GM12878 (cell line): ENCODE measurements around the gene TCF12. TPM values are rescaled to one million over a fixed set of nuclear protein-coding genes. Genes with fewer than 3 reads are reported as not detected.

Experiments used
- ATAC-seq: fragments of 200-7000 bp; cut with Tn5 transposase; 3 replicates; pipeline ENCODE4 v1.9.1; 2020; ENCODE audit warnings: mild to moderate bottlenecking, moderate library complexity
- BruUV-seq: library from RNA; stranded (reverse); fragments of 400-500 nt; replicated peaks from 2 replicates; lab custom pipeline; 2021; lab: Mats Ljungman, UMichigan
- CTCF ChIA-PET: fragments of 300-600 bp; sonication (Branson Sonifier 250); formaldehyde crosslinking; extraction: SDS; loops from one replicate; lab custom pipeline; 2021; ENCODE audit warnings: inconsistent platforms; lab: Yijun Ruan, JAX
- POLR2A ChIA-PET: fragments of 350-600 bp; formaldehyde crosslinking; extraction: SDS; loops from one replicate; lab custom pipeline; 2021; ENCODE audit warnings: inconsistent platforms; lab: Charles Lee
- RAD21 ChIA-PET: fragments of 300-600 bp; sonication (Branson Sonifier 250); formaldehyde crosslinking; loops from one replicate; lab custom pipeline; 2023; ENCODE audit warnings: antibody characterized with exemption; ENCODE audit not compliant: unreplicated experiment; lab: Charles Lee
- SMC1A ChIA-PET: fragments of 300-600 bp; sonication (Branson Sonifier 250); formaldehyde crosslinking; loops from one replicate; lab custom pipeline; 2023; ENCODE audit not compliant: unreplicated experiment, uncharacterized antibody; lab: Charles Lee
- DNase-seq: peaks from one replicate; pipeline ENCODE4 v3.0.0-alpha.2; 2011; ENCODE audit warnings: low read depth, low spot score
- FAIRE-seq: peaks from 3 replicates; lab custom pipeline; 2011; peaks lifted over from hg19 to GRCh38; lab: Jason Lieb, UNC
- H2AFZ ChIP-seq: 2 replicates; pipeline ENCODE4 v1.6.0; 2011; ENCODE audit warnings: low read depth, low read length, control low read depth; ENCODE audit not compliant: control insufficient read depth
- H3K27ac ChIP-seq: 2 replicates; pipeline ENCODE4 v1.5.1; 2011; ENCODE audit warnings: control low read depth; ENCODE audit not compliant: control insufficient read depth, insufficient read depth
- H3K27me3 ChIP-seq, 2 experiments: replicated peaks in 1 of 2; 2 replicates each; pipeline versions ENCODE4 v1.6.0 to v1.6.1; 2011; ENCODE audit warnings: low read length in 1 of 2; ENCODE audit not compliant: control insufficient read depth in 2 of 2, insufficient read depth in 2 of 2
- H3K36me3 ChIP-seq, 2 experiments: 2 replicates each; pipeline ENCODE4 v1.5.1; 2011; ENCODE audit warnings: low read length in 1 of 2; ENCODE audit not compliant: control insufficient read depth in 2 of 2, insufficient read depth in 2 of 2
- H3K4me1 ChIP-seq: 2 replicates; pipeline ENCODE4 v1.6.1; 2011; ENCODE audit warnings: mild to moderate bottlenecking, low read length, moderate library complexity, mixed read lengths; ENCODE audit not compliant: control insufficient read depth, insufficient read depth
- H3K4me2 ChIP-seq: 2 replicates; pipeline ENCODE4 v1.6.0; 2011; ENCODE audit warnings: control low read depth; ENCODE audit not compliant: control insufficient read depth, insufficient read depth
- H3K4me3 ChIP-seq: fragments of 200-600 bp; sonication (generic); 2 replicates; pipeline ENCODE4 v1.5.1; 2016
- H3K79me2 ChIP-seq: 2 replicates; pipeline ENCODE4 v1.6.0; 2011; ENCODE audit warnings: low read length; ENCODE audit not compliant: control insufficient read depth, insufficient read depth
- H3K9ac ChIP-seq: 2 replicates; pipeline ENCODE4 v1.8.0; 2011; ENCODE audit warnings: low read length, control low read depth, mixed read lengths; ENCODE audit not compliant: control insufficient read depth, insufficient read depth
- H3K9me3 ChIP-seq: replicated peaks from 3 replicates; pipeline ENCODE4 v1.5.1; 2011; ENCODE audit warnings: mild to moderate bottlenecking, low read length; ENCODE audit not compliant: control insufficient read depth, insufficient read depth
- H4K20me1 ChIP-seq: 2 replicates; pipeline ENCODE4 v1.6.0; 2011; ENCODE audit not compliant: control insufficient read depth, insufficient read depth
- CBX5 ChIP-seq: sonication (generic); IDR thresholded peaks from 2 replicates; pipeline ENCODE4 v1.6.1; 2016; ENCODE audit warnings: low read depth, moderate library complexity, mild to moderate bottlenecking, inconsistent platforms
- FOS ChIP-seq: IDR thresholded peaks from 3 replicates; pipeline ENCODE4 v1.6.1; 2011; ENCODE audit warnings: borderline replicate concordance; ENCODE audit not compliant: insufficient read length; ENCODE audit errors: extremely low read depth
- IRF3 ChIP-seq: fragments of 450-650 bp; IDR thresholded peaks from 2 replicates; pipeline ENCODE4 v1.6.1; 2014; ENCODE audit warnings: mild to moderate bottlenecking
- MEF2B ChIP-seq: fragments of 450-650 bp; IDR thresholded peaks from 2 replicates; pipeline ENCODE4 v1.6.1; 2018; ENCODE audit warnings: mild to moderate bottlenecking, moderate library complexity; ENCODE audit not compliant: partially characterized antibody, poor library complexity, severe bottlenecking
- NFXL1 ChIP-seq: fragments of 450-650 bp; IDR thresholded peaks from 2 replicates; pipeline ENCODE4 v1.6.1; 2017; ENCODE audit warnings: antibody characterized with exemption, mild to moderate bottlenecking, borderline replicate concordance
- NFYB ChIP-seq: IDR thresholded peaks from 2 replicates; pipeline ENCODE4 v1.6.1; 2011; ENCODE audit warnings: low read depth, mild to moderate bottlenecking, low read length, improper control_type of control experiment, moderate library complexity; ENCODE audit not compliant: insufficient read depth
- PKNOX1 ChIP-seq: fragments of 450-650 bp; IDR thresholded peaks from 2 replicates; pipeline ENCODE4 v1.6.1; 2016; ENCODE audit warnings: mild to moderate bottlenecking
- RAD51 ChIP-seq: fragments of 450-650 bp; IDR thresholded peaks from 2 replicates; pipeline ENCODE4 v1.6.1; 2016; ENCODE audit warnings: moderate library complexity, mild to moderate bottlenecking, inconsistent platforms
- RCOR1 ChIP-seq: conservative IDR thresholded peaks from 2 replicates; pipeline ENCODE4 v1.6.1; 2012; ENCODE audit warnings: low read depth, low read length, improper control_type of control experiment
- SIN3A ChIP-seq: IDR thresholded peaks from 2 replicates; pipeline ENCODE4 v1.6.1; 2012; ENCODE audit warnings: low read depth, low read length, improper control_type of control experiment
- YBX1 ChIP-seq: fragments of 450-650 bp; IDR thresholded peaks from 2 replicates; pipeline ENCODE4 v1.6.1; 2016; ENCODE audit warnings: antibody characterized with exemption
- WGBS: methylation state at CpG from one replicate; pipeline ENCODE4 v1.1.6; 2016; ENCODE audit warnings: low lambda C conversion rate; ENCODE audit not compliant: insufficient replicate concordance, insufficient coverage; ENCODE audit errors: missing lambda C conversion rate; 5-methylcytosine and 5-hydroxymethylcytosine counted together
- in situ Hi-C: fragments of 300-500 bp; cut with MboI; formaldehyde crosslinking; loops from 9 replicates; pipeline ENCODE4 v1.14.3; 2018; ENCODE audit warnings: mixed read lengths
- intact Hi-C: fragments of 100-400 bp; cut with micrococcal nuclease; formaldehyde crosslinking; loops from one replicate; pipeline ENCODE4 v1.14.2; 2022; ENCODE audit not compliant: unreplicated experiment
- polyA plus RNA-seq, 11 experiments: library from polyadenylated mRNA; depleted of rRNA in 4 of 11; unstranded in 6 of 11; stranded (reverse) in 5 of 11; fragments of >200 nt; fragmentation: Nextera tagmentation in 4 of 11; fragmentation: Illumina TruSeq in 1 of 11; extraction: Ambion mirVana in 4 of 11; extraction: Trizol in 1 of 11; gene quantifications; 1 replicate in 1 of 11; 2 replicates in 10 of 11; pipeline versions ENCODE4 v1.2.1 to v1.2.3, GENCODE V29; 2011 to 2016; ENCODE audit warnings: inconsistent platforms in 2 of 11, missing spikeins in 2 of 11, low read depth in 1 of 11
- total RNA-seq, 4 experiments: library from RNA; depleted of rRNA in 3 of 4; stranded (reverse); fragments of >200 nt in 3 of 4; fragmentation: Illumina TruSeq in 1 of 4; extraction: Trizol in 1 of 4; gene quantifications; 2 replicates each; pipeline versions ENCODE4 v1.2.1 to v1.2.3, GENCODE V29; 2013 to 2021
- TF ChIP-seq, protein P1 (sequence below): IDR thresholded peaks from 2 replicates; pipeline ENCODE4 v1.6.1; 2012; ENCODE audit warnings: mild to moderate bottlenecking, low read depth, low read length
- TF ChIP-seq, protein P2 (sequence below): fragments of 450-650 bp; IDR thresholded peaks from 2 replicates; pipeline ENCODE4 v1.6.1; 2018; ENCODE audit warnings: mild to moderate bottlenecking, low read depth, moderate library complexity; ENCODE audit not compliant: partially characterized antibody
- TF ChIP-seq, protein P3 (sequence below): fragments of 450-650 bp; IDR thresholded peaks from 2 replicates; pipeline ENCODE4 v1.6.1; 2016; ENCODE audit warnings: mild to moderate bottlenecking

The TCF12 gene
- total and polyA plus RNA-seq, 10 of the 15 experiments (the other 5 are each of a cell fraction or from before 2014, with no cell fraction given) = 8.2 to 70.9 (median 49.5) TPM

DNA sequence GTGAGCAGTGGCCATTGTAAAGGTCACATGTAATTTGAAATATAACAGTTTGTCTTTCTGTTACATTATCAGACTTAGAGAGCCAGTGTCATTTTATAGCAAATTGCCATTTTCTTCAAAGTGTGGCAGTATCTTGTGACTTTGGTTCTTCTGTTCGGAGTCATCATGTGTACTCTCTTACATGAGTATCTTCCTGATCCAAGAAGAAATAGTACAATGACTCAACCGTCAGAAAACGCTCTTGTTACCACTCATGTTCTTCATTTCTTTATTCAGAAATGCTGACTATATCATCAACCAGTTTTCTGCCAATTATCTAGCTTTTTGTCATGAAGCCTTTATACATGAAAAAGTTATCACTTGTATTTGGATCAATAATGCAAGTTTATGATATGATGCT is 364.2 kb downstream of the TCF12 start:
- H3K27ac ChIP-seq = no peak overlapping the region; the same call in 1 of the 2 replicates
- H3K4me1 ChIP-seq = peaks cover 50% of the 10 kb centered on the region
- DNase-seq (no peak), ATAC-seq (no peak), FAIRE-seq (no peak)
- H4K20me1 ChIP-seq = no peaks in the 10 kb centered on the region
- no peak overlapping the region for H2AFZ ChIP-seq
- ChIA-PET SMC1A (interaction anchor here (1.0 to 7.0 kb wide), 2 partner anchors 20 to 23 kb away, joined by 4 to 54 read pairs; no protein-coding TSS in a partner anchor), POLR2A (no interaction called here), RAD21 (interaction anchor here (1.2 to 3.0 kb wide), 2 partner anchors 18 to 21 kb away, joined by 4 to 11 read pairs; no protein-coding TSS in a partner anchor), CTCF (interaction anchor here (0.6 to 1.4 kb wide), 4 partner anchors 21 to 178 kb away, joined by 3 to 7 read pairs (median 3); no protein-coding TSS in a partner anchor)
- in situ Hi-C loops = no loop called here
- H3K36me3 ChIP-seq = peaks cover 4 to 6% of the 10 kb centered on the region in 2 experiments; a peak in 2 of 4 replicates
- no TSS peak for BruUV-seq
- H3K4me2 ChIP-seq = peak overlapping the region; percentile 33; the same call in 1 of the 2 replicates
- H3K9me3 ChIP-seq = no peaks in the 10 kb centered on the region
- intact Hi-C loops = no loop called here
- H3K9ac ChIP-seq = no peak overlapping the region
- H3K27me3 ChIP-seq = no peaks in the 10 kb centered on the region
- 58% methylated on average over 3 of the region's 3 CpGs for WGBS
- H3K79me2 ChIP-seq = no peaks in the 10 kb centered on the region
- H3K4me3 ChIP-seq = no peak overlapping the region
- TF ChIP-seq, protein P1, sequence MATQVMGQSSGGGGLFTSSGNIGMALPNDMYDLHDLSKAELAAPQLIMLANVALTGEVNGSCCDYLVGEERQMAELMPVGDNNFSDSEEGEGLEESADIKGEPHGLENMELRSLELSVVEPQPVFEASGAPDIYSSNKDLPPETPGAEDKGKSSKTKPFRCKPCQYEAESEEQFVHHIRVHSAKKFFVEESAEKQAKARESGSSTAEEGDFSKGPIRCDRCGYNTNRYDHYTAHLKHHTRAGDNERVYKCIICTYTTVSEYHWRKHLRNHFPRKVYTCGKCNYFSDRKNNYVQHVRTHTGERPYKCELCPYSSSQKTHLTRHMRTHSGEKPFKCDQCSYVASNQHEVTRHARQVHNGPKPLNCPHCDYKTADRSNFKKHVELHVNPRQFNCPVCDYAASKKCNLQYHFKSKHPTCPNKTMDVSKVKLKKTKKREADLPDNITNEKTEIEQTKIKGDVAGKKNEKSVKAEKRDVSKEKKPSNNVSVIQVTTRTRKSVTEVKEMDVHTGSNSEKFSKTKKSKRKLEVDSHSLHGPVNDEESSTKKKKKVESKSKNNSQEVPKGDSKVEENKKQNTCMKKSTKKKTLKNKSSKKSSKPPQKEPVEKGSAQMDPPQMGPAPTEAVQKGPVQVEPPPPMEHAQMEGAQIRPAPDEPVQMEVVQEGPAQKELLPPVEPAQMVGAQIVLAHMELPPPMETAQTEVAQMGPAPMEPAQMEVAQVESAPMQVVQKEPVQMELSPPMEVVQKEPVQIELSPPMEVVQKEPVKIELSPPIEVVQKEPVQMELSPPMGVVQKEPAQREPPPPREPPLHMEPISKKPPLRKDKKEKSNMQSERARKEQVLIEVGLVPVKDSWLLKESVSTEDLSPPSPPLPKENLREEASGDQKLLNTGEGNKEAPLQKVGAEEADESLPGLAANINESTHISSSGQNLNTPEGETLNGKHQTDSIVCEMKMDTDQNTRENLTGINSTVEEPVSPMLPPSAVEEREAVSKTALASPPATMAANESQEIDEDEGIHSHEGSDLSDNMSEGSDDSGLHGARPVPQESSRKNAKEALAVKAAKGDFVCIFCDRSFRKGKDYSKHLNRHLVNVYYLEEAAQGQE = no peak
- TF ChIP-seq FOS (no peak), CBX5 (no peak), YBX1 (no peak), NFXL1 (no peak), PKNOX1 (no peak), NFYB (no peak), MEF2B (no peak), IRF3 (no peak), RCOR1 (no peak), RAD51 (no peak), SIN3A (no peak)
- TF ChIP-seq, protein P2, sequence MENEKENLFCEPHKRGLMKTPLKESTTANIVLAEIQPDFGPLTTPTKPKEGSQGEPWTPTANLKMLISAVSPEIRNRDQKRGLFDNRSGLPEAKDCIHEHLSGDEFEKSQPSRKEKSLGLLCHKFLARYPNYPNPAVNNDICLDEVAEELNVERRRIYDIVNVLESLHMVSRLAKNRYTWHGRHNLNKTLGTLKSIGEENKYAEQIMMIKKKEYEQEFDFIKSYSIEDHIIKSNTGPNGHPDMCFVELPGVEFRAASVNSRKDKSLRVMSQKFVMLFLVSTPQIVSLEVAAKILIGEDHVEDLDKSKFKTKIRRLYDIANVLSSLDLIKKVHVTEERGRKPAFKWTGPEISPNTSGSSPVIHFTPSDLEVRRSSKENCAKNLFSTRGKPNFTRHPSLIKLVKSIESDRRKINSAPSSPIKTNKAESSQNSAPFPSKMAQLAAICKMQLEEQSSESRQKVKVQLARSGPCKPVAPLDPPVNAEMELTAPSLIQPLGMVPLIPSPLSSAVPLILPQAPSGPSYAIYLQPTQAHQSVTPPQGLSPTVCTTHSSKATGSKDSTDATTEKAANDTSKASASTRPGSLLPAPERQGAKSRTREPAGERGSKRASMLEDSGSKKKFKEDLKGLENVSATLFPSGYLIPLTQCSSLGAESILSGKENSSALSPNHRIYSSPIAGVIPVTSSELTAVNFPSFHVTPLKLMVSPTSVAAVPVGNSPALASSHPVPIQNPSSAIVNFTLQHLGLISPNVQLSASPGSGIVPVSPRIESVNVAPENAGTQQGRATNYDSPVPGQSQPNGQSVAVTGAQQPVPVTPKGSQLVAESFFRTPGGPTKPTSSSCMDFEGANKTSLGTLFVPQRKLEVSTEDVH = no peak
- TF ChIP-seq, protein P3, sequence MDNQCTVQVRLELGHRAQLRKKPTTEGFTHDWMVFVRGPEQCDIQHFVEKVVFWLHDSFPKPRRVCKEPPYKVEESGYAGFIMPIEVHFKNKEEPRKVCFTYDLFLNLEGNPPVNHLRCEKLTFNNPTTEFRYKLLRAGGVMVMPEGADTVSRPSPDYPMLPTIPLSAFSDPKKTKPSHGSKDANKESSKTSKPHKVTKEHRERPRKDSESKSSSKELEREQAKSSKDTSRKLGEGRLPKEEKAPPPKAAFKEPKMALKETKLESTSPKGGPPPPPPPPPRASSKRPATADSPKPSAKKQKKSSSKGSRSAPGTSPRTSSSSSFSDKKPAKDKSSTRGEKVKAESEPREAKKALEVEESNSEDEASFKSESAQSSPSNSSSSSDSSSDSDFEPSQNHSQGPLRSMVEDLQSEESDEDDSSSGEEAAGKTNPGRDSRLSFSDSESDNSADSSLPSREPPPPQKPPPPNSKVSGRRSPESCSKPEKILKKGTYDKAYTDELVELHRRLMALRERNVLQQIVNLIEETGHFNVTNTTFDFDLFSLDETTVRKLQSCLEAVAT = no peak
